ACC112 (cell line): Measurements from ENCODE around the gene KPNA4.
"Not testable (repeated sequence)": the region's sequence is repeated elsewhere in the genome, so short reads cannot be mapped to it uniquely, and the experiment has no call there.

ENCODE experiments used
- H2AFZ ChIP-seq: fragments of 200-600 bp; sonication (generic); one replicate; pipeline ENCODE4 v1.6.0; 2017; ENCODE audit warnings: antibody characterized with exemption, low read length; ENCODE audit not compliant: unreplicated experiment
- H3K27ac ChIP-seq: fragments of 200-600 bp; sonication (generic); 2 replicates; pipeline ENCODE4 v1.5.1; 2014; ENCODE audit warnings: low read depth, mild to moderate bottlenecking, antibody characterized with exemption, low read length, moderate library complexity
- H3K27me3 ChIP-seq: fragments of 200-600 bp; sonication (generic); 2 replicates; pipeline ENCODE4 v1.6.1; 2014; ENCODE audit warnings: mild to moderate bottlenecking, antibody characterized with exemption, low read length, moderate library complexity, mixed read lengths; ENCODE audit not compliant: insufficient read depth
- H3K36me3 ChIP-seq: fragments of 200-600 bp; sonication (generic); 2 replicates; pipeline ENCODE4 v1.6.1; 2016; ENCODE audit warnings: mild to moderate bottlenecking, antibody characterized with exemption, low read length, moderate library complexity, mixed read lengths; ENCODE audit not compliant: insufficient read depth
- H3K4me1 ChIP-seq: fragments of 200-600 bp; sonication (generic); one replicate; pipeline ENCODE4 v1.6.1; 2016; ENCODE audit warnings: low read length, mixed read lengths; ENCODE audit not compliant: insufficient read depth, unreplicated experiment, control insufficient read depth
- H3K4me3 ChIP-seq: fragments of 200-600 bp; sonication (generic); 2 replicates; pipeline ENCODE4 v1.5.1; 2014; ENCODE audit warnings: mild to moderate bottlenecking, low read depth, low read length
- H3K79me2 ChIP-seq: fragments of 200-600 bp; sonication (generic); one replicate; pipeline ENCODE4 v1.6.0; 2016; ENCODE audit warnings: low read length; ENCODE audit not compliant: control insufficient read depth, unreplicated experiment, insufficient read depth

The KPNA4 gene

GRCh38 chr3:160565442-160566403 is at the start of gene KPNA4:
KPNA4 (minus strand) TSS chr3:160565571; CDS start chr3:160565282, 289 bp downstream.
- H3K4me3 ChIP-seq, result peak within 1 kb of the TSS; percentile 97
- peaks cover 41% of the 10 kb centered on the region for H3K4me1 ChIP-seq
- peak within 1 kb of the TSS; percentile 25 for H2AFZ ChIP-seq
- no peaks in the 10 kb centered on the region for H3K27me3 ChIP-seq
- H3K27ac ChIP-seq, result peak within 1 kb of the TSS; percentile 97
- peaks cover 64% of the 10 kb centered on the region for H3K79me2 ChIP-seq
- peaks cover 15% of the 10 kb centered on the region for H3K36me3 ChIP-seq

GRCh38 chr3:160613661-160614060 is 48.3 kb upstream of the KPNA4 start:
- Histone ChIP-seq H3K36me3 (no peaks in the 10 kb centered on the region), H3K27me3 (peaks cover 20% of the 10 kb centered on the region; the same call in 1 of the 2 replicates), H3K4me3 (no peak overlapping the region), H3K79me2 (no peaks in the 10 kb centered on the region), H2AFZ (no peak overlapping the region), H3K27ac (no peak overlapping the region), H3K4me1 (peaks cover 14% of the 10 kb centered on the region)

- H3K27ac ChIP-seq, result no peak overlapping the region
Measured at GRCh38 chr3:160612386-160613075, 47.2 kb upstream of the KPNA4 start.

GRCh38 chr3:160611141-160611540 is 45.8 kb upstream of the KPNA4 start:
- peaks cover 20% of the 10 kb centered on the region; the same call in 1 of the 2 replicates for H3K27me3 ChIP-seq
- H2AFZ ChIP-seq, result no peak overlapping the region
- no peak overlapping the region for H3K4me3 ChIP-seq

More at GRCh38 chr3:160612386-160613075, 47.2 kb upstream of the KPNA4 start:
- Histone ChIP-seq H3K79me2 (no peaks in the 10 kb centered on the region), H2AFZ (no peak overlapping the region), H3K36me3 (no peaks in the 10 kb centered on the region), H3K27me3 (peaks cover 20% of the 10 kb centered on the region; the same call in 1 of the 2 replicates), H3K4me3 (no peak overlapping the region), H3K4me1 (peaks cover 14% of the 10 kb centered on the region)

GRCh38 chr3:160608870-160609269 is 43.5 kb upstream of the KPNA4 start:
- H3K27ac ChIP-seq, result no peak overlapping the region
- peaks cover 18% of the 10 kb centered on the region; the same call in 1 of the 2 replicates for H3K27me3 ChIP-seq
- H3K4me1 ChIP-seq, result no peaks in the 10 kb centered on the region
- no peaks in the 10 kb centered on the region for H3K36me3 ChIP-seq
- no peak overlapping the region for H2AFZ ChIP-seq
- H3K4me3 ChIP-seq, result no peak overlapping the region
- no peaks in the 10 kb centered on the region for H3K79me2 ChIP-seq

More at GRCh38 chr3:160611141-160611540, 45.8 kb upstream of the KPNA4 start:
- Histone ChIP-seq H3K27ac (no peak overlapping the region), H3K36me3 (no peaks in the 10 kb centered on the region), H3K79me2 (no peaks in the 10 kb centered on the region), H3K4me1 (peaks cover 1% of the 10 kb centered on the region)

- Histone ChIP-seq H3K27ac (no peak overlapping the region), H3K4me3 (no peak overlapping the region), H2AFZ (no peak overlapping the region), H3K36me3 (no peaks in the 10 kb centered on the region), H3K79me2 (no peaks in the 10 kb centered on the region), H3K4me1 (no peaks in the 10 kb centered on the region), H3K27me3 (peaks cover 15% of the 10 kb centered on the region; the same call in 1 of the 2 replicates)
Measured at GRCh38 chr3:160607826-160608225, 42.5 kb upstream of the KPNA4 start.

- Histone ChIP-seq H3K36me3 (no peaks in the 10 kb centered on the region), H3K27ac (no peak overlapping the region), H3K4me3 (no peak overlapping the region), H3K27me3 (no peaks in the 10 kb centered on the region), H2AFZ (no peak overlapping the region), H3K4me1 (no peaks in the 10 kb centered on the region), H3K79me2 (no peaks in the 10 kb centered on the region)
Measured at GRCh38 chr3:160605315-160605714, 39.9 kb upstream of the KPNA4 start.

GRCh38 chr3:160603845-160604244 is 38.5 kb upstream of the KPNA4 start:
- not testable (repeated sequence) for H2AFZ ChIP-seq, H3K4me1 ChIP-seq, H3K27me3 ChIP-seq, H3K36me3 ChIP-seq, H3K4me3 ChIP-seq, H3K27ac ChIP-seq, H3K79me2 ChIP-seq

GRCh38 chr3:160602259-160602658 is 36.9 kb upstream of the KPNA4 start:
- Histone ChIP-seq H2AFZ (no peak overlapping the region), H3K4me3 (no peak overlapping the region), H3K27ac (no peak overlapping the region), H3K79me2 (no peaks in the 10 kb centered on the region), H3K27me3 (no peaks in the 10 kb centered on the region), H3K4me1 (no peaks in the 10 kb centered on the region), H3K36me3 (no peaks in the 10 kb centered on the region)

- Histone ChIP-seq H3K4me1 (no peaks in the 10 kb centered on the region), H3K79me2 (no peaks in the 10 kb centered on the region), H3K36me3 (no peaks in the 10 kb centered on the region), H3K27ac (no peak overlapping the region), H3K27me3 (no peaks in the 10 kb centered on the region), H2AFZ (no peak overlapping the region), H3K4me3 (no peak overlapping the region)
Measured at GRCh38 chr3:160601288-160601687, 35.9 kb upstream of the KPNA4 start.
